HCT116 (cell line): ENCODE measurements around the gene CRYBG2. TPM values are rescaled to one million over a fixed set of nuclear protein-coding genes. Genes with fewer than 3 reads are reported as not detected.
"Not testable (repeated sequence)": the region's sequence is repeated elsewhere in the genome, so short reads cannot be mapped to it uniquely, and the experiment has no call there.

Experiments used
- ATAC-seq: fragments of 200-7000 bp; cut with Tn5 transposase; 2 replicates; pipeline ENCODE4 v1.9.1; 2020; ENCODE audit warnings: mild to moderate bottlenecking, moderate library complexity
- BruUV-seq: library from RNA; stranded (reverse); fragments of 400-500 nt; replicated peaks from 2 replicates; lab custom pipeline; 2021; lab: Mats Ljungman, UMichigan
- CTCF ChIA-PET: fragments of 300-600 bp; sonication (Branson Sonifier 250); formaldehyde crosslinking; loops from one replicate; lab custom pipeline; 2021; ENCODE audit warnings: antibody characterized with exemption; lab: Charles Lee
- POLR2A ChIA-PET: fragments of 300-600, 350-600 bp; sonication (Branson Sonifier 250); formaldehyde crosslinking; loops from one replicate; lab custom pipeline; 2021; ENCODE audit warnings: antibody characterized with exemption; lab: Charles Lee
- RAD21 ChIA-PET, 2 experiments: fragments of 300-600 bp; sonication (Branson Sonifier 250); formaldehyde crosslinking; loops; one replicate each; lab custom pipeline; 2023; ENCODE audit warnings: low total read pairs in 2 of 2; ENCODE audit not compliant: uncharacterized antibody in 2 of 2, unreplicated experiment in 2 of 2, low non-redundant PET in 1 of 2; lab: Charles Lee
- DNase-seq: peaks from one replicate; pipeline ENCODE4 v3.0.0-alpha.2; 2010; ENCODE audit warnings: low read depth, low spot score
- H2AFZ ChIP-seq: fragments of 200-600 bp; shearing (Covaris generic), sonication (generic); 2 replicates; pipeline ENCODE4 v1.6.1; 2017; ENCODE audit warnings: low read depth, mixed run types, mixed read lengths, antibody characterized with exemption, low read length; ENCODE audit not compliant: poor library complexity, severe bottlenecking
- H3K27ac ChIP-seq: 2 replicates; pipeline ENCODE4 v1.5.1; 2012; ENCODE audit warnings: low read depth, low read length
- H3K27me3 ChIP-seq: fragments of 200-600 bp; sonication (generic); 2 replicates; pipeline ENCODE4 v1.6.1; 2016; ENCODE audit warnings: mixed run types, low read length, mixed read lengths; ENCODE audit not compliant: insufficient read depth
- H3K36me3 ChIP-seq, 2 experiments: fragments of 200-500 bp in 1 of 2; fragments of 200-600 bp in 1 of 2; sonication (Bioruptor generic) in 1 of 2; sonication (generic) in 1 of 2; 2 replicates each; pipeline versions ENCODE4 v1.5.1 to v1.6.1; 2014 to 2016; ENCODE audit warnings: low read length in 2 of 2, inconsistent platforms in 1 of 2, mixed read lengths in 1 of 2, mixed run types in 1 of 2; ENCODE audit not compliant: insufficient read depth in 2 of 2, control insufficient read depth in 1 of 2
- H3K4me1 ChIP-seq, 2 experiments: fragments of 200-600 bp in 1 of 2; sonication (generic) in 1 of 2; 2 replicates each; pipeline versions ENCODE4 v1.5.1 to v1.6.1; 2012 to 2017; ENCODE audit warnings: low read length in 2 of 2, inconsistent platforms in 1 of 2, mild to moderate bottlenecking in 1 of 2, mixed read lengths in 1 of 2, mixed run types in 1 of 2, moderate library complexity in 1 of 2; ENCODE audit not compliant: insufficient read depth in 2 of 2, control insufficient read depth in 1 of 2
- H3K4me2 ChIP-seq: fragments of 200-600 bp; sonication (generic); 2 replicates; pipeline ENCODE4 v1.6.1; 2017; ENCODE audit warnings: mixed run types, low read length, mixed read lengths
- H3K4me3 ChIP-seq, 2 experiments: fragments of 200-600 bp in 1 of 2; sonication (generic) in 1 of 2; replicated peaks in 1 of 2; 2 replicates each; pipeline ENCODE4 v1.5.1; 2011 to 2016; ENCODE audit warnings: low read length in 2 of 2, control low read depth in 1 of 2, low read depth in 1 of 2, mild to moderate bottlenecking in 1 of 2, mixed read lengths in 1 of 2, mixed run types in 1 of 2
- H3K79me2 ChIP-seq: fragments of 200-600 bp; sonication (generic); 2 replicates; pipeline ENCODE4 v1.6.1; 2017; ENCODE audit warnings: mild to moderate bottlenecking, mixed run types, low read length, moderate library complexity, mixed read lengths; ENCODE audit not compliant: insufficient read depth
- H3K9ac ChIP-seq: fragments of 200-600 bp; sonication (generic); 2 replicates; pipeline ENCODE4 v1.6.1; 2016; ENCODE audit warnings: low read length, mixed read lengths
- H3K9me2 ChIP-seq: fragments of 200-600 bp; sonication (generic), shearing (Covaris generic); 2 replicates; pipeline ENCODE4 v1.6.1; 2017; ENCODE audit warnings: mixed run types, mild to moderate bottlenecking, moderate library complexity; ENCODE audit not compliant: insufficient read depth
- H3K9me3 ChIP-seq, 2 experiments: fragments of 200-500 bp in 1 of 2; fragments of 200-600 bp in 1 of 2; sonication (Bioruptor generic) in 1 of 2; sonication (generic) in 1 of 2; 2 replicates each; pipeline ENCODE4 v1.6.1; 2014 to 2017; ENCODE audit warnings: low read length in 2 of 2, mixed read lengths in 2 of 2, inconsistent platforms in 1 of 2, low read depth in 1 of 2, mild to moderate bottlenecking in 1 of 2, mixed run types in 1 of 2, moderate library complexity in 1 of 2; ENCODE audit not compliant: control insufficient read depth in 1 of 2, insufficient read depth in 1 of 2
- H4K20me1 ChIP-seq: fragments of 200-600 bp; sonication (generic), shearing (Covaris generic); 2 replicates; pipeline ENCODE4 v1.6.1; 2017; ENCODE audit warnings: mixed run types, mild to moderate bottlenecking, moderate library complexity; ENCODE audit not compliant: insufficient read depth
- CEBPB ChIP-seq: IDR thresholded peaks from 2 replicates; pipeline ENCODE4 v1.6.1; 2012; ENCODE audit warnings: low read depth
- CTCF ChIP-seq, 3 experiments: fragments of 200-600 bp in 1 of 3; sonication (generic) in 1 of 3; IDR thresholded peaks in 2 of 3; conservative IDR thresholded peaks in 1 of 3; 2 replicates each; pipeline ENCODE4 v1.5.1; 2012 to 2017; ENCODE audit warnings: low read depth in 2 of 3, low read length in 2 of 3, antibody characterized with exemption in 1 of 3, borderline replicate concordance in 1 of 3, control low read depth in 1 of 3, mild to moderate bottlenecking in 1 of 3, mixed read lengths in 1 of 3, mixed run types in 1 of 3, moderate library complexity in 1 of 3; ENCODE audit not compliant: insufficient read depth in 1 of 3
- EGR1 ChIP-seq: IDR thresholded peaks from 2 replicates; pipeline ENCODE4 v1.6.1; 2012; ENCODE audit warnings: low read depth
- EZH2 ChIP-seq: fragments of 200-600 bp; sonication (generic); IDR thresholded peaks from 2 replicates; pipeline ENCODE4 v1.6.1; 2017; ENCODE audit warnings: antibody characterized with exemption, mixed run types
- EZH2phosphoT487 ChIP-seq: fragments of 200-600 bp; IDR thresholded peaks from 2 replicates; pipeline ENCODE4 v1.6.1; 2018; ENCODE audit warnings: antibody characterized with exemption, borderline replicate concordance
- FOSL1 ChIP-seq: IDR thresholded peaks from 2 replicates; pipeline ENCODE4 v1.6.1; 2012; ENCODE audit warnings: low read depth
- JUND ChIP-seq: IDR thresholded peaks from 2 replicates; pipeline ENCODE4 v1.6.1; 2012
- MAX ChIP-seq: IDR thresholded peaks from 2 replicates; pipeline ENCODE4 v1.6.1; 2012
- POLR2A ChIP-seq: IDR thresholded peaks from 2 replicates; pipeline ENCODE4 v1.7.0; 2011; ENCODE audit warnings: borderline replicate concordance; ENCODE audit not compliant: insufficient read depth, insufficient read length; ENCODE audit errors: extremely low read depth
- POLR2AphosphoS5 ChIP-seq: IDR thresholded peaks from 2 replicates; pipeline ENCODE4 v1.6.1; 2011; ENCODE audit warnings: mild to moderate bottlenecking, low read depth, low read length, moderate library complexity
- SIN3A ChIP-seq: IDR thresholded peaks from 2 replicates; pipeline ENCODE4 v1.6.1; 2012; ENCODE audit warnings: low read depth
- SP1 ChIP-seq: IDR thresholded peaks from 2 replicates; pipeline ENCODE4 v1.6.1; 2012; ENCODE audit warnings: low read depth
- TCF7L2 ChIP-seq: IDR thresholded peaks from 2 replicates; pipeline ENCODE4 v1.7.0; 2011; ENCODE audit warnings: borderline replicate concordance, inconsistent platforms; ENCODE audit not compliant: insufficient read depth, insufficient read length; ENCODE audit errors: extremely low read depth
- YY1 ChIP-seq: IDR thresholded peaks from 2 replicates; pipeline ENCODE4 v1.6.1; 2011; ENCODE audit warnings: low read length, low read depth, moderate library complexity, mild to moderate bottlenecking; ENCODE audit not compliant: insufficient replicate concordance; ENCODE audit errors: extremely low read depth
- ZFX ChIP-seq: fragments of 450-650 bp; IDR thresholded peaks from 2 replicates; pipeline ENCODE4 v1.6.1; 2017
- ZNF274 ChIP-seq: fragments of 200-500 bp; sonication (Bioruptor generic); IDR thresholded peaks from 2 replicates; pipeline ENCODE4 v1.6.1; 2014; ENCODE audit warnings: mild to moderate bottlenecking, low read depth, low read length, inconsistent platforms
- intact Hi-C: fragments of 100-400 bp; cut with micrococcal nuclease; formaldehyde crosslinking; loops from 2 replicates; pipeline ENCODE4 v1.10.0; 2022
- total RNA-seq: library from RNA; stranded (reverse); gene quantifications from one replicate; pipeline ENCODE4 v1.2.1, GENCODE V29; 2021; ENCODE audit not compliant: unreplicated experiment

CRYBG2 gene
- total RNA-seq, 1 experiment from 2014 or later: 10.5 TPM

DNA sequence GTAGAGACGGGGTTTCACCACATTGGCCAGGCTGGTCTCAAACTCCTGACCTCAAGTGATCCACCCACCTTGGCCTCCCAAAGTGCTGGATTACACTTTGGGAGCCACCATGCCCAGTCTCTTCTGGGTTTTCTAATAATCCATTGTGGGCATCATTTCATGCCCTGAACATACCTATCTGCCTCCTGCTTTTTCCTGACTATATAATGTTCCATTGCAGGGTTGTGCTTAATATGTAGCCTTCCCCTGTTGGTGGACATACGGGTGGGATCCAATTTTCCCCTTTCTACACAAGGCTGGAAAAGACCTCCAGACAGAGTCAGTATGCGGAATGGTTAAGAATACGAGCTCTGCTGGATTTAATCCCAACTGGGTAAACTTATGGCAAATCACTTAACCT is 22.1 kb upstream of the CRYBG2 start (continued):
- TF ChIP-seq SP1 (no peak), ZFX (no peak), EGR1 (no peak), ZNF274 (no peak), EZH2 (no peak), FOSL1 (no peak)

DNA sequence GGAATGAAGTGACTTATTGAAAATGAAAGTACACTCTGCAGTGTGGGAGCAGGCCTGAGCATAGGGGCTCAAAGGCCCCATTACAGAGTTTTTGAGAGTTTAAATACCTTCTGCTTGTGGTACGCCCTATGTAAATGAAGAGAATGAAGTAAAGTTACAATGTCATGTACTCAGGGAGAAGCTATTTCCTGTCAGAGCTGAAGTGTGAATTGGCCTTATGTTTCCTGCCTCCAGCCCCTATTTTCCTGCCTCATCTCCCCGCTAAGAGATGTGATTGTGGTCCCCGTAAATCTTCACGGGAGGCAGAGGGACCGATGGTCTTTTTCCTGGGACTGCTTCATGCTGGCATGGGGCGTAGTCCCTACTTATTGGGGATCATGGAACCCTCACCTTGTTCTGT is 21.2 kb upstream of the CRYBG2 start:
- DNase-seq: no peak
- TF ChIP-seq EZH2phosphoT487: no peak
- no peak for TF ChIP-seq CTCF (IDR thresholded peaks at IDR 0.05 in 2 of 3, conservative IDR thresholded peaks at IDR 0.05 in 1 of 3; ENCODE audit: borderline replicate concordance in 1 of 3, insufficient read depth in 1 of 3, low read depth in 2 of 3, low read length in 2 of 3)
- TF ChIP-seq POLR2A: no peak
- TF ChIP-seq SIN3A: no peak
- no peak for TF ChIP-seq SP1
- TF ChIP-seq JUND: no peak
- TF ChIP-seq CEBPB: no peak
- TF ChIP-seq EZH2: no peak
- TF ChIP-seq ZNF274: no peak
- TF ChIP-seq POLR2AphosphoS5: no peak
- no peak for TF ChIP-seq MAX
- TF ChIP-seq TCF7L2: no peak
- no peak for TF ChIP-seq YY1
- no peaks in the 10 kb centered on the region for H3K36me3 ChIP-seq
- POLR2A ChIA-PET: no interaction called here
- H3K9ac ChIP-seq: no peak overlapping the region
- no peaks in the 10 kb centered on the region for H3K9me2 ChIP-seq
- peaks cover 0 to 7% of the 10 kb centered on the region in 2 experiments; a peak in 1 of 4 replicates for H3K9me3 ChIP-seq
- H2AFZ ChIP-seq: no peak overlapping the region
- H3K27ac ChIP-seq: no peak overlapping the region
- H3K79me2 ChIP-seq: no peaks in the 10 kb centered on the region
- H3K27me3 ChIP-seq: no peaks in the 10 kb centered on the region
- intact Hi-C loops: no loop called here
- RAD21 ChIA-PET: no interaction called here
- ATAC-seq: no peak
- CTCF ChIA-PET: interaction anchor here (1.4 kb wide), 1 partner anchor 11 kb away, joined by 9 read pairs; no protein-coding TSS in a partner anchor
- H3K4me1 ChIP-seq: peaks cover 18 to 25% of the 10 kb centered on the region in 2 experiments
- BruUV-seq: no TSS peak
- H4K20me1 ChIP-seq: no peaks in the 10 kb centered on the region
- no peak overlapping the region for H3K4me3 ChIP-seq
- no peak overlapping the region for H3K4me2 ChIP-seq

GRCh38 chr1:26374361-26374760 is 20.4 kb upstream of the CRYBG2 start:
- ChIA-PET POLR2A (interaction anchor here (1.0 kb wide), 1 partner anchor 10 kb away, joined by 3 read pairs; no protein-coding TSS in a partner anchor), CTCF (interaction anchor here (1.4 kb wide), 2 partner anchors 10 to 89 kb away, joined by 3 to 9 read pairs; no protein-coding TSS in a partner anchor)
- DNase-seq, ATAC-seq, H3K9ac ChIP-seq, H4K20me1 ChIP-seq, BruUV-seq, RAD21 ChIA-PET, H3K79me2 ChIP-seq, H3K9me3 ChIP-seq, H3K9me2 ChIP-seq, H2AFZ ChIP-seq, H3K4me2 ChIP-seq, H3K36me3 ChIP-seq, H3K27me3 ChIP-seq, H3K4me3 ChIP-seq, H3K27ac ChIP-seq, intact Hi-C loops: not testable (repeated sequence)
- peaks cover 18 to 25% of the 10 kb centered on the region in 2 experiments for H3K4me1 ChIP-seq
